NCI-H2227 (cell line): ENCODE measurements around the gene PCDHA9.
"Not testable (repeated sequence)": the region's sequence is repeated elsewhere in the genome, so short reads cannot be mapped to it uniquely, and the experiment has no call there.

ENCODE experiments used
- DNase-seq: peaks from one replicate; lab custom pipeline; 2025; ENCODE audit not compliant: unreplicated experiment; lab: John Stamatoyannopoulos, UW

PCDHA9 gene

DNA sequence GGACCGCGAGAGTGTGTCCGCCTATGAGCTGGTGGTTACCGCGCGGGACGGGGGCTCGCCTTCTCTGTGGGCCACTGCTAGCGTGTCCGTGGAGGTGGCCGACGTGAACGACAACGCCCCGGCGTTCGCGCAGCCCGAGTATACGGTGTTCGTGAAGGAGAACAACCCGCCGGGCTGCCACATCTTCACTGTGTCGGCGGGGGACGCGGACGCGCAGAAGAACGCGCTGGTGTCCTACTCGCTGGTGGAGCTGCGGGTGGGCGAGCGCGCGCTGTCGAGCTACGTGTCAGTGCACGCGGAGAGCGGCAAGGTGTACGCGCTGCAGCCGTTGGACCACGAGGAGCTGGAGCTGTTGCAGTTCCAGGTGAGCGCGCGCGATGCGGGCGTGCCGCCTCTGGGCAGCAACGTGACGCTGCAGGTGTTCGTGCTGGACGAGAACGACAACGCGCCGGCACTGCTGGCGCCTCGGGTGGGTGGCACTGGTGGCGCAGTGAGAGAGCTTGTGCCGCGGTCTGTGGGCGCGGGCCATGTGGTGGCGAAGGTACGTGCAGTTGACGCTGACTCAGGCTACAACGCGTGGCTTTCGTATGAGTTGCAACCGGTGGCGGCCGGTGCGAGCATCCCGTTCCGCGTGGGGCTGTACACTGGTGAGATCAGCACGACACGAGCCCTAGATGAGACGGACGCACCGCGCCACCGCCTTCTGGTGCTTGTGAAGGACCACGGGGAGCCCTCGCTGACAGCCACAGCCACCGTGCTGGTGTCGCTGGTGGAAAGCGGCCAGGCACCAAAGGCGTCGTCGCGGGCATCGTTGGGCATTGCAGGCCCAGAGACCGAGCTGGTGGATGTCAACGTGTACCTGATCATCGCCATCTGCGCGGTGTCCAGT, 12.3 kb upstream of the PCDHA9 start:
- no peak for DNase-seq

GRCh38 chr5:140840978-140841962, 6.9 kb upstream of the PCDHA9 start, which contains the start of gene PCDHA8:
PCDHA8 (plus strand) TSS chr5:140841187; CDS start chr5:140841322, 135 bp downstream.
- no peak for DNase-seq

DNA sequence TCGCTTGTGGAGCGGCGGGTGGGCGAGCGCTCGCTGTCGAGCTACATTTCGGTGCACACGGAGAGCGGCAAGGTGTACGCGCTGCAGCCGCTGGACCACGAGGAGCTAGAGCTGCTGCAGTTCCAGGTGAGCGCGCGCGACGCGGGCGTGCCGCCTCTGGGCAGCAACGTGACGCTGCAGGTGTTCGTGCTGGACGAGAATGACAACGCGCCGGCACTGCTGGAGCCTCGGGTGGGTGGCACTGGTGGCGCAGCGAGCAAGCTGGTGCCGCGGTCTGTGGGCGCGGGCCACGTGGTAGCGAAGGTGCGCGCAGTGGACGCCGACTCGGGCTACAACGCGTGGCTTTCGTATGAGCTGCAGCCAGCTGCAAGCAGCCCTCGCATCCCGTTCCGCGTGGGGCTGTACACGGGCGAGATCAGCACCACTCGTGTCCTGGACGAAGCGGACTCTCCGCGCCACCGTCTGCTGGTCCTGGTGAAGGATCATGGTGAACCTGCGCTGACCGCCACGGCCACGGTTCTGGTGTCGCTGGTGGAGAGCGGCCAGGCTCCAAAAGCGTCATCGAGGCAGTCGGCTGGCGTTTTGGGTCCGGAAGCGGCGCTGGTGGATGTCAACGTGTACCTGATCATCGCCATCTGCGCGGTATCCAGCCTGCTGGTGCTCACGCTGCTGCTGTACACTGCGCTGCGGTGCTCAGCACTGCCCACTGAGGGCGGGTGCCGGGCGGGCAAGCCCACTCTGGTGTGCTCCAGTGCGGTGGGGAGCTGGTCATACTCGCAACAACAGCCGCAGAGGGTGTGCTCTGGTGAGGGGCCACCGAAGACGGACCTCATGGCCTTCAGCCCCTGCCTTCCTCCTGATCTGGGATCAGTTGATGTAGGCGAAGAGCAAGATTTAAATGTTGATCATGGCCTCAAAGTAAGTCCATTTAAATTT, 5.1 kb upstream of the PCDHA9 start:
- DNase-seq: no peak

DNA sequence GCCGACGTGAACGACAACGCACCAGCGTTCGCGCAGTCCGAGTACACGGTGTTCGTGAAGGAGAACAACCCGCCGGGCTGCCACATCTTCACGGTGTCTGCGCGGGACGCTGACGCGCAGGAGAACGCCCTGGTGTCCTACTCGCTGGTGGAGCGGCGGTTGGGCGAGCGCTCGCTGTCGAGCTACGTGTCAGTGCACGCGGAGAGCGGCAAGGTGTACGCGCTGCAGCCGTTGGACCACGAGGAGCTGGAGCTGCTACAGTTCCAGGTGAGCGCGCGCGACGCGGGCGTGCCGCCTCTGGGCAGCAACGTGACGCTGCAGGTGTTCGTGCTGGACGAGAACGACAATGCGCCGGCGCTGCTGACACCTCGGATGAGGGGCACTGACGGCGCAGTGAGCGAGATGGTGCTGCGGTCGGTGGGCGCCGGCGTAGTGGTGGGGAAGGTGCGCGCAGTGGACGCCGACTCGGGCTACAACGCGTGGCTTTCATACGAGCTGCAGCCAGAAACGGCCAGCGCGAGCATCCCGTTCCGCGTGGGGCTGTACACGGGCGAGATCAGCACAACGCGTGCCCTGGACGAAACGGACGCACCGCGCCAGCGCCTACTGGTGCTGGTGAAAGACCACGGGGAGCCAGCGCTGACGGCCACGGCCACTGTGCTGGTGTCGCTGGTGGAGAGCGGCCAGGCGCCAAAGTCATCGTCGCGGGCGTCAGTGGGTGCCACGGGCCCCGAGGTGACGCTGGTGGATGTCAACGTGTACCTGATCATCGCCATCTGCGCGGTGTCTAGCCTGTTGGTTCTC, 1.9 kb downstream of the PCDHA9 start:
- DNase-seq: not testable (repeated sequence)

GRCh38 chr5:140855772-140856674, 7.8 kb downstream of the PCDHA9 start, which contains the start of gene PCDHA10:
PCDHA10 (plus strand) TSS chr5:140855897; CDS start chr5:140856049, 152 bp downstream.
- no peak for DNase-seq

- DNase-seq: no peak
Measured at GRCh38 chr5:140857177-140857986, 9.2 kb downstream of the PCDHA9 start.

DNA sequence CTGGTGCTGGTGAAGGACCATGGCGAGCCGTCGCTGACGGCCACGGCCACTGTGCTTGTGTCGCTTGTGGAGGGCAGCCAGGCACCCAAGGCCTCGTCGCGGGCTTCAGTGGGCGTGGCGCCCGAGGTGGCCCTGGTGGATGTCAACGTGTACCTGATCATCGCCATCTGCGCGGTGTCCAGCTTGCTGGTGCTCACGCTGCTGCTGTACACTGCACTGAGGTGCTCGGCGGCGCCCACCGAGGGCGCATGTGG, 9.7 kb downstream of the PCDHA9 start:
- DNase-seq: no peak

DNA sequence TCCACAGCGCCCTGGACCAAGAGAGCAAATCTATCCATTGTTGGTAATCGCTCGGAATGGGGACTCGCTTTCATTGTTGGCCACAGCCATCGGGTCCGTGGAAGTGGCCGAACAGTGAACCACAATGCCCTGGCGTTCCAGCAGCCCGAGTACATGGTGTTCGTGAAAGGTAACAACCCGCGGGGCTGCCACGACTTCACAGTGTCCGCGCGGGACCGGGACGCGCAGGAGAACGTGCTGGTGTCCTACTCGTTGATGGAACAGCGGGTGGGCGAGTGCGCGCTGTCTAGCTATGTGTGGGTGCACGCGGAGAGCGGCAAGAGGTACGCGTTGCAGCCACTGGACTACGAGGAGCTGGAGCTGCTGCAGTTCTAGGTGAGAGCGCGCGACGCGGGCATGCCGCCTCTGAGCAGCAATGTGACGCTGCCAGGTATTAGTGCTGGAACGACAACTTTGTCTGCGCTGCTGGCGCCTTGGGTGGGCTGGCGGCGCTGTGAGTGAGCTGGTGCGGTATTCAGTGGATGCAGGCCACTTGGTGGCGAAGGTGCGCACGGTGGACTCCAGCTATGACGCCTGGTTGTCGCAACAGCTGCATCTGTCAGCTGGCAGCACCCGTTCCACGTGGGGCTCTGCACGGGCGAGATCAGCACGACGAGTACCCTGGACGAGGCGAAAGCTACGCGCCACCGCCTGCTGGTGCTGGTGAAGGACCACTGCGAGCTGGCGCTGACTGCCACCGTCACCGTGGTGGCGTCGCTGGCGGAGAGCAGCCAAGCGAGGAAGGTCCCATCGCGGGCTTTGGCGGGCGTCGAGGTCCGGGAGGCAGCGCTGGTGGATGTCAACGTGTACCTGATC, 14.5 kb downstream of the PCDHA9 start:
- no peak for DNase-seq

GRCh38 chr5:140868721-140869554, 20.8 kb downstream of the PCDHA9 start, which contains the start of gene PCDHA11:
PCDHA11 (plus strand) TSS chr5:140868957; CDS start chr5:140869104, 147 bp downstream.
- DNase-seq: no peak

DNA sequence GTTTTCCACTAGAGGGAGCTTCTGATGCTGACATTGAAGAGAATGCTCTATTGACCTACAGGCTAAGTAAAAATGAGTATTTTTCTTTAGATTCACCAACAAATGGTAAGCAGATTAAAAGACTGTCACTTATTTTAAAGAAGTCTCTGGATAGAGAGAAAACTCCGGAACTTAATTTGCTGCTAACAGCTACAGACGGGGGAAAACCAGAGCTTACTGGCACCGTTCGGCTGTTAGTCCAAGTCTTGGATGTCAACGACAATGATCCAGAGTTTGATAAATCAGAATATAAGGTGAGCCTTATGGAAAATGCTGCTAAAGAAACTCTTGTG, 21.3 kb downstream of the PCDHA9 start:
- DNase-seq: no peak

DNA sequence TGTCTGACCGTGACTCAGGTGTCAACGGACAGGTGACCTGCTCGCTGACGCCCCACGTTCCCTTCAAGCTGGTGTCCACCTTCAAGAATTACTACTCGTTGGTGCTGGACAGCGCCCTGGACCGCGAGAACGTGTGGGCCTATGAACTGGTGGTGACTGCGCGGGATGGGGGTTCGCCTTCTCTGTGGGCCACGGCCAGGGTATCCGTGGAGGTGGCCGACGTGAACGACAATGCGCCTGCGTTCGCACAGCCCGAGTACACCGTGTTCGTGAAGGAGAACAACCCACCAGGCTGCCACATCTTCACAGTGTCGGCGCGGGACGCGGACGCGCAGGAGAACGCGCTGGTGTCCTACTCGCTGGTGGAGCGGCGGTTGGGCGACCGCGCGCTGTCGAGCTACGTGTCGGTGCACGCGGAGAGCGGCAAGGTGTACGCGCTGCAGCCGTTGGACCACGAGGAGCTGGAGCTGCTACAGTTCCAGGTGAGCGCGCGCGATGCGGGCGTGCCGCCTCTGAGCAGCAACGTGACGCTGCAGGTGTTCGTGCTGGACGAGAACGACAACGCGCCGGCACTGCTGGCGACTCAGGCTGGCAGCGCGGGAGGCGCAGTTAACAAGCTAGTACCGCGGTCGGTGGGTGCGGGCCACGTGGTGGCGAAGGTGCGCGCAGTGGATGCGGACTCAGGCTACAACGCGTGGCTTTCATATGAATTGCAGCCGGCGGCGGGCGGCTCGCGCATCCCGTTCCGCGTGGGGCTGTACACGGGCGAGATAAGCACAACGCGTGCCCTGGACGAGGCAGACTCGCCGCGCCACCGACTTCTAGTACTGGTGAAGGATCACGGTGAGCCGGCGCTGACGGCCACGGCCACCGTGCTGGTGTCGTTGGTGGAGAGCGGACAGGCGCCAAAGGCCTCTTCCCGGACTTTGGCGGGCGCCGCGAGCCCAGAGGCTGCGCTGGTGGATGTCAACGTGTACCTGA, 22.3 kb downstream of the PCDHA9 start:
- no peak for DNase-seq

DNA sequence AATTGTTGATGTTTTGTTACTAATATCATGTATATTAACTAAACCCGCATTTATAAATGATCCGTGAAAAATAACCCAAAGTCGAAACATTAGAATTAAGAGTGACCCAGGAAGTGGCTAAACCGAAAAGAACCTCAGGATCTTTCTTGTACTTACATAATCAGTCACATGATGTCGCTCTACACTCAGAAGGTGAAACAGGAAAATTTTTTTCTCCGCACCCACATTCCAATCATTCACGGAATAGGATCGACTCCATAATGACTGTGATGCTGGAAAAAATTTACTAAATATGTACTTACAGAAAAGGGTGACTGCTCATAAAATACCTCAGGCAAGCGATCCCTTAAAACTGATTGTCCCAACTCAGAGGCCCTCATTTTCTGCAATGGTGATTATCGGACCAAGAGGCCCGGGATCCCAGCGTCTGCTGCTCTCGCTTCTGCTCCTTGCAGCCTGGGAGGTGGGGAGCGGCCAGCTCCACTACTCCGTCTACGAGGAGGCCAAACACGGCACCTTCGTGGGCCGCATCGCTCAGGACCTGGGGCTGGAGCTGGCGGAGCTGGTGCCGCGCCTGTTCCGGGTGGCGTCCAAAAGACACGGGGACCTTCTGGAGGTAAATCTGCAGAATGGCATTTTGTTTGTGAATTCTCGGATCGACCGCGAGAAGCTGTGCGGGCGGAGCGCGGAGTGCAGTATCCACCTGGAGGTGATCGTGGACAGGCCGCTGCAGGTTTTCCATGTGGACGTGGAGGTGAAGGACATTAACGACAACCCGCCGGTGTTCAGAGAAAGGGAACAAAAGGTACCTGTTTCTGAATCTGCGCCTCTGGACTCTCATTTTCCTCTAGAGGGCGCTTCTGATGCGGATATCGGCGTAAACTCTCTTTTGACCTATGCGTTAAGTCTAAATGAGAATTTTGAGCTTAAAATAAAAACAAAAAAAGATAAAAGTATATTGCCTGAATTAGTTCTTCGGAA, 27.2 kb downstream of the PCDHA9 start, which contains the start of gene PCDHA12:
Gene PCDHA12, plus strand, starts transcription at position 224 of the 981 bp plus-strand sequence. Its CDS starts 165 bp downstream, at position 389.
- no peak for DNase-seq

GRCh38 chr5:140876541-140877261, 28.5 kb downstream of the PCDHA9 start:
- DNase-seq: not testable (repeated sequence)
